Fibroblast of lung (primary cell): ENCODE measurements around the gene LITAF. TPM values are rescaled to one million over a fixed set of nuclear protein-coding genes. Genes with fewer than 3 reads are reported as not detected.

ENCODE experiments used
- DNase-seq, 2 donors: peaks; one replicate each; pipeline versions ENCODE4 v3.0.0 to v3.0.0-alpha.2; 2010; ENCODE audit warnings: low read depth in 2 of 2
- H2AFZ ChIP-seq: 2 replicates; pipeline ENCODE4 v1.5.1; 2012; ENCODE audit warnings: low read length, control low read depth, inconsistent platforms
- H3K27ac ChIP-seq: 2 replicates; pipeline ENCODE4 v1.5.1; 2011; ENCODE audit warnings: low read length, control low read depth; ENCODE audit not compliant: insufficient read depth
- H3K27me3 ChIP-seq: 2 replicates; pipeline ENCODE4 v1.5.1; 2011; ENCODE audit warnings: mild to moderate bottlenecking, low read length; ENCODE audit not compliant: control insufficient read depth, insufficient read depth
- H3K36me3 ChIP-seq: 2 replicates; pipeline ENCODE4 v1.5.1; 2011; ENCODE audit warnings: low read length; ENCODE audit not compliant: control insufficient read depth, insufficient read depth
- H3K4me1 ChIP-seq: 2 replicates; pipeline ENCODE4 v1.5.1; 2011; ENCODE audit warnings: low read length; ENCODE audit not compliant: control insufficient read depth, insufficient read depth; ENCODE audit errors: extremely low read depth
- H3K4me2 ChIP-seq: 2 replicates; pipeline ENCODE4 v1.5.1; 2011; ENCODE audit warnings: low read length, control low read depth; ENCODE audit not compliant: insufficient read depth; ENCODE audit errors: extremely low read depth
- H3K4me3 ChIP-seq, 4 experiments: fragments of 200-600 bp in 1 of 4; sonication (generic) in 1 of 4; replicated peaks in 1 of 4; 2 replicates each; pipeline ENCODE4 v1.5.1; 2011 to 2016; ENCODE audit warnings: low read length in 4 of 4, low read depth in 3 of 4, mild to moderate bottlenecking in 3 of 4, control low read depth in 2 of 4, inconsistent platforms in 1 of 4, mixed read lengths in 1 of 4; ENCODE audit not compliant: insufficient read depth in 1 of 4; ENCODE audit errors: control extremely low read depth in 1 of 4
- H3K79me2 ChIP-seq: 2 replicates; pipeline ENCODE4 v1.5.1; 2012; ENCODE audit warnings: mild to moderate bottlenecking, low read length, inconsistent platforms; ENCODE audit not compliant: control insufficient read depth, insufficient read depth
- H3K9ac ChIP-seq: 2 replicates; pipeline ENCODE4 v1.5.1; 2011; ENCODE audit warnings: mild to moderate bottlenecking, low read length, control low read depth; ENCODE audit not compliant: insufficient read depth
- H3K9me3 ChIP-seq: 2 replicates; pipeline ENCODE4 v1.5.1; 2012; ENCODE audit warnings: low read depth, low read length; ENCODE audit not compliant: control insufficient read depth, insufficient read depth
- H4K20me1 ChIP-seq: 2 replicates; pipeline ENCODE4 v1.5.1; 2011; ENCODE audit warnings: low read length; ENCODE audit not compliant: control insufficient read depth, insufficient read depth; ENCODE audit errors: extremely low read depth
- EZH2 ChIP-seq: IDR thresholded peaks from 2 replicates; pipeline ENCODE4 v1.5.1; 2012; ENCODE audit warnings: low read length, control low read depth, mild to moderate bottlenecking; ENCODE audit errors: missing control alignments
- polyA plus RNA-seq, 2 donors: library from polyadenylated mRNA; depleted of rRNA in 1 of 2; stranded (reverse) in 1 of 2; unstranded in 1 of 2; fragments of >200 nt; gene quantifications; 2 replicates each; pipeline ENCODE4 v1.2.1, GENCODE V29; 2011 to 2012; ENCODE audit warnings: missing spikeins in 1 of 2
- total RNA-seq: library from RNA; depleted of rRNA; stranded (reverse); fragments of >200 nt; gene quantifications from 2 replicates; pipeline ENCODE4 v1.2.1, GENCODE V29; 2014
- TF ChIP-seq, protein P1 (sequence below), 2 donors: IDR thresholded peaks in 1 of 2; conservative IDR thresholded peaks in 1 of 2; 1 replicate in 1 of 2; 2 replicates in 1 of 2; pipeline ENCODE4 v1.5.1; 2011 to 2012; ENCODE audit warnings: low read length in 2 of 2, control low read depth in 1 of 2, inconsistent platforms in 1 of 2, low read depth in 1 of 2, mild to moderate bottlenecking in 1 of 2

Gene LITAF
- total and polyA plus RNA-seq, 2 donors (not counting 1 experiment from before 2014, with no cell fraction given), result 79.6 to 162 TPM

DNA sequence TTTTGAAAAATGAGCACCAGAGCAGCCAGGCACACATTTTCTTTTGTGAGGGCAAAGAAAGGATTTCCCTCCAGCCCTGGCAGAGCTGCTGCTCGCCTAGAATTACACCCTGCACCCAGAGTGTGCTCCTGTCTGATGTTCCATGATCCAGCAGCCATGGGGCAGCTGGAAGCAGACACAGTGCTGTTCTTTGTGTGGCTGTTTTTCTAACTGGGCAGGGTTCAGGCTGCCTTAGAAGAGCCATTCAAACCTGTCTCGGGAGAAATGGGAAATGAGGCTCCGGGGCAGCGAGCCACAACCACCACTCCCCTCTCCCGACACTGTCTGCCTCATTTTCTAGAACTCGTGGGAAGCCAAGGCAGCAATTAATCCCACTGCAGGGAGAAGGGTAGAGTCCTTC is 28.9 kb downstream of the LITAF start:
- H3K27ac ChIP-seq, result no peak overlapping the region
- H3K9me3 ChIP-seq, result no peaks in the 10 kb centered on the region
- no peaks in the 10 kb centered on the region for H3K27me3 ChIP-seq
- H3K4me1 ChIP-seq, result peaks cover 6% of the 10 kb centered on the region
- peaks cover 13% of the 10 kb centered on the region for H3K36me3 ChIP-seq
- no peaks in the 10 kb centered on the region for H4K20me1 ChIP-seq
- no peak overlapping the region for H3K4me3 ChIP-seq
- H2AFZ ChIP-seq, result no peak overlapping the region
- DNase-seq, result no peak
- no peak overlapping the region for H3K9ac ChIP-seq
- peaks cover 12% of the 10 kb centered on the region for H3K79me2 ChIP-seq
- TF ChIP-seq, protein P1, sequence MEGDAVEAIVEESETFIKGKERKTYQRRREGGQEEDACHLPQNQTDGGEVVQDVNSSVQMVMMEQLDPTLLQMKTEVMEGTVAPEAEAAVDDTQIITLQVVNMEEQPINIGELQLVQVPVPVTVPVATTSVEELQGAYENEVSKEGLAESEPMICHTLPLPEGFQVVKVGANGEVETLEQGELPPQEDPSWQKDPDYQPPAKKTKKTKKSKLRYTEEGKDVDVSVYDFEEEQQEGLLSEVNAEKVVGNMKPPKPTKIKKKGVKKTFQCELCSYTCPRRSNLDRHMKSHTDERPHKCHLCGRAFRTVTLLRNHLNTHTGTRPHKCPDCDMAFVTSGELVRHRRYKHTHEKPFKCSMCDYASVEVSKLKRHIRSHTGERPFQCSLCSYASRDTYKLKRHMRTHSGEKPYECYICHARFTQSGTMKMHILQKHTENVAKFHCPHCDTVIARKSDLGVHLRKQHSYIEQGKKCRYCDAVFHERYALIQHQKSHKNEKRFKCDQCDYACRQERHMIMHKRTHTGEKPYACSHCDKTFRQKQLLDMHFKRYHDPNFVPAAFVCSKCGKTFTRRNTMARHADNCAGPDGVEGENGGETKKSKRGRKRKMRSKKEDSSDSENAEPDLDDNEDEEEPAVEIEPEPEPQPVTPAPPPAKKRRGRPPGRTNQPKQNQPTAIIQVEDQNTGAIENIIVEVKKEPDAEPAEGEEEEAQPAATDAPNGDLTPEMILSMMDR (conservative IDR thresholded peaks at IDR 0.05 in 1 of 2, IDR thresholded peaks at IDR 0.05 in 1 of 2; ENCODE audit: low read depth in 1 of 2, low read length in 2 of 2), result no peak
- no peak for TF ChIP-seq EZH2
- no peak overlapping the region for H3K4me2 ChIP-seq

DNA sequence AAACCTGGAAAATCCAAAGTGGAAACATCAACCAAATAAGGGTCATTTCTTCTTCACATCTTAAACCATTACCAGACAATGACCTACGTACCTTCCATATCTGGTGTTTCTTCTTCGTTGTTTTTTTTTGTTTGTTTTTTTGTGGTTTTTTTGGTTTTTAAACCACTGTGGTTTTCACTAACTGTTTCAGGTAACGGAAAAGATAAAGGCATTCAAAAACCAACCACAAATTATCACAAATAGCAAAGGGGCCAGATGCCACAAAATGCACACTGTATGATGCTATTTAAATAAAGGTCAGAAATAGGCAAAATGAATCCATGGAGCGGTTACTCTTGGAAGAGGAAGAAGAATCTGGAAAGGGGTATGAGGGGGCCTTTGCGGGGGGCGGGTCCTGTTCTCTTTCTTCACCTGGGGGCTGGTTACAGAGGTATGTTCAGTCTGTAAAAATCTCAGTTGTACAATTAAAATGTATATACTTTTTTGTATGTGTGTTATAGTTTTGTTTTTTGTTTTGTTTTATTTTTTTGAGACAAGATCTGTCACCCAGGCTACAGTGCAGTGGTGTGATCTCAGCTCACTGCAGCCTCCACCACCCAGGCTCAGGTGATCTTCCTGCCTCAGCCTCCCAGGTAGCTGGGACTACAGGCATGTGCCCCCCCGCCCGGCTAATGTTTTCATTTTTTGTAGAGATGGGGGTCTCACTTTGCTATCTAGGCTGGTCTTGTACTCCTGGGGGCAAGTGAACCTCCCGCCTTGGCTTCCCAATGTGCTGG is 29.6 kb downstream of the LITAF start:
- peaks cover 6% of the 10 kb centered on the region for H3K4me1 ChIP-seq
- H3K27ac ChIP-seq, result no peak overlapping the region
- no peak for TF ChIP-seq EZH2
- TF ChIP-seq, protein P1 (conservative IDR thresholded peaks at IDR 0.05 in 1 of 2, IDR thresholded peaks at IDR 0.05 in 1 of 2; ENCODE audit: low read depth in 1 of 2, low read length in 2 of 2), result no peak
- H3K79me2 ChIP-seq, result peaks cover 10% of the 10 kb centered on the region
- H4K20me1 ChIP-seq, result no peaks in the 10 kb centered on the region
- H2AFZ ChIP-seq, result no peak overlapping the region
- no peaks in the 10 kb centered on the region for H3K27me3 ChIP-seq
- peaks cover 16% of the 10 kb centered on the region for H3K36me3 ChIP-seq
- H3K4me2 ChIP-seq, result no peak overlapping the region
- H3K4me3 ChIP-seq, result no peak overlapping the region
- no peaks in the 10 kb centered on the region for H3K9me3 ChIP-seq
- no peak for DNase-seq
- H3K9ac ChIP-seq, result no peak overlapping the region

DNA sequence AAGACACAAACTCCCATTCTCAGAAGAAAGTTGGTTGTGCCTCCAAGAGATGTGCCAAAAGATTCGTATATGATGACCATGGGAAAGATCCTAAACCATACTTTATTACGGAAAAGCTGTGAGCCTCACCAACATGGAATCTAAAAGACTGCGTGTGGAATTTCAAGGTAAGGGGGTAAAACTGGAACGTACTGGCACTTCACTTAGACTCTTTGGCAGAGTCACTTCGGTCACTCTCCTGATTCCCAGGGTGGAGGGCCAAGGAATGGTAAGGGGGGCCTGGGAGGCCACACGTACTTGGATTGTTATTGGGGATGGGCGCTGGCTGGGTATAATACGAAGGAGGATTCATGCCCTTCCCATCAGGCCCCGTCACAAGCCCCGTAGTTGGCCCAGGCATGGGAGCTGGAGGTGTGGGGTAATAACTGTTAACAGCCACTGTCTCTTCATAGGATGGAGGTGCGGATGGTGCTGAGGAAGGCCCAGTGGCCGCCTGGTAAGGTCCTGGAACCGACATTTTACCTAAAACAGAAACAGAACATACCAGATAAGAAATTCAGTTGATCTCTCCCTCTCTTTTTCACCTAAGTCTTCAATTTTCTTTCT is 30.4 kb downstream of the LITAF start:
- H3K27me3 ChIP-seq, result no peaks in the 10 kb centered on the region
- H3K9me3 ChIP-seq, result no peaks in the 10 kb centered on the region
- TF ChIP-seq, protein P1 (conservative IDR thresholded peaks at IDR 0.05 in 1 of 2, IDR thresholded peaks at IDR 0.05 in 1 of 2; ENCODE audit: low read depth in 1 of 2, low read length in 2 of 2), result no peak
- no peak for TF ChIP-seq EZH2
- no peak overlapping the region for H2AFZ ChIP-seq
- no peak overlapping the region for H3K9ac ChIP-seq
- DNase-seq, result no peak
- no peak overlapping the region for H3K4me2 ChIP-seq
- peaks cover 5% of the 10 kb centered on the region for H3K4me1 ChIP-seq
- H4K20me1 ChIP-seq, result no peaks in the 10 kb centered on the region
- H3K27ac ChIP-seq, result no peak overlapping the region
- H3K36me3 ChIP-seq, result peaks cover 17% of the 10 kb centered on the region
- no peak overlapping the region for H3K4me3 ChIP-seq
- peaks cover 8% of the 10 kb centered on the region for H3K79me2 ChIP-seq
